ENCODE results near the gene STIM2.

- TF ChIP-seq CTCF (IDR thresholded peaks at IDR 0.05) (no peak), POLR2AphosphoS5 (IDR thresholded peaks at IDR 0.05; ENCODE audit: low read depth, low read length) (no peak)
Observed at GRCh38 chr4:26993967-26994366, 133.3 kb downstream of the STIM2 start.

Measured in Panc1 (cell line).